Activated naive CD8-positive, alpha-beta T cell (primary cell): ENCODE measurements around the gene APOL1.
A peak's percentile ranks its signal among the peaks of the same experiment; 100 is the strongest.

Experiments
- H3K27ac Mint-ChIP-seq: one replicate; pipeline ENCODE4 v1.8.0; 2021; ENCODE audit warnings: mixed read lengths
- H3K27me3 Mint-ChIP-seq: one replicate; pipeline ENCODE4 v1.8.0; 2021; ENCODE audit warnings: mixed read lengths
- H3K36me3 Mint-ChIP-seq: one replicate; pipeline ENCODE4 v1.8.0; 2021; ENCODE audit warnings: mixed read lengths
- H3K4me1 Mint-ChIP-seq: one replicate; pipeline ENCODE4 v1.8.0; 2021; ENCODE audit warnings: low read depth, mixed read lengths
- H3K4me3 Mint-ChIP-seq: one replicate; pipeline ENCODE4 v1.8.0; 2021; ENCODE audit warnings: mild to moderate bottlenecking, mixed read lengths
- H3K9me3 Mint-ChIP-seq: one replicate; pipeline ENCODE4 v1.8.0; 2021; ENCODE audit warnings: low read depth, mixed read lengths

Gene APOL1

DNA sequence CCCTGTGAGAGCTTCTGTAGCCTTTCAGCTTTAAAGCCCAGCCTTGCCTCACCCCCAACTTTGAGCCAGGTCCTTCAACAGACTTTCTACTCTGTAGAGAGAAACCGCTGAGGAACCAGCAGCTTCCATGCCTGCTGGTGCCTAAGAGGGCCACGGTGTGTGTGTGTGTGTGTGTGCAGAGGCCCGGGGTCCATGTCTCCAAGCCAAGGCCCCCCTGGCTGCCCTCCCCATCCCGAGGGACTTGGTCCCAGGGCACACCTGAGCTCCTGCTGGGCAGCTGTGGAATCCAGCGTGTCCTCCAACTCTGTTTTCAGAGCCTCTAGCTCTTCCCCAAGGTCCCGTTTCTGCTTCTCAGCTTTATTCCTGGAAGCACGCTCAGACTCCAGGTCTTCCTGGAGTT is 42.3 kb downstream of the APOL1 start:
- Mint-ChIP-seq H3K9me3 (no peaks in the 10 kb centered on the region), H3K27me3 (no peaks in the 10 kb centered on the region), H3K36me3 (peaks cover 11% of the 10 kb centered on the region), H3K27ac (no peak overlapping the region), H3K4me1 (peaks cover 27% of the 10 kb centered on the region), H3K4me3 (no peak overlapping the region)

DNA sequence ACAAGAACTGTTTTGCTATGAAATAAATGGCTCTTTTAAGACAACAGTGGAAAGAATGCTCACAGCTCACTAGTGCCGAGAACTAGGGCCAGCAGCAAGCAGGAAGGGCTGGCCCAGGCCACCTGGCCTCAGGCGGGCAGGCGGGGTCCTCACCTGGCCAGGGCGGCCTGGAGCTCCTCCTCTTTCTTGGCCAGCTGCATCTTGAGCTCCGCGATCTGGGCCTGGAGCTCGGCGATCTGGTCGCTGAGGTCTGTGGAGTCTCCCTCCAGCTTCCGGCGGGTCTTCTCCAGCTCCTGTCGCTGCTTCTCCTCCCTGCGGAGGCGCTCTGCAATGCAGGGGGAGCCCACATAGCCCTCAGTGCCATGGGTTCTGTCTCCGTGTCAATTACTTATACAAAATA is 43.8 kb downstream of the APOL1 start:
- peaks cover 27% of the 10 kb centered on the region for H3K4me1 Mint-ChIP-seq
- H3K9me3 Mint-ChIP-seq, result no peaks in the 10 kb centered on the region
- no peaks in the 10 kb centered on the region for H3K27me3 Mint-ChIP-seq
- H3K36me3 Mint-ChIP-seq, result peaks cover 12% of the 10 kb centered on the region
- H3K27ac Mint-ChIP-seq, result peak overlapping the region; percentile 71
- H3K4me3 Mint-ChIP-seq, result no peak overlapping the region

DNA sequence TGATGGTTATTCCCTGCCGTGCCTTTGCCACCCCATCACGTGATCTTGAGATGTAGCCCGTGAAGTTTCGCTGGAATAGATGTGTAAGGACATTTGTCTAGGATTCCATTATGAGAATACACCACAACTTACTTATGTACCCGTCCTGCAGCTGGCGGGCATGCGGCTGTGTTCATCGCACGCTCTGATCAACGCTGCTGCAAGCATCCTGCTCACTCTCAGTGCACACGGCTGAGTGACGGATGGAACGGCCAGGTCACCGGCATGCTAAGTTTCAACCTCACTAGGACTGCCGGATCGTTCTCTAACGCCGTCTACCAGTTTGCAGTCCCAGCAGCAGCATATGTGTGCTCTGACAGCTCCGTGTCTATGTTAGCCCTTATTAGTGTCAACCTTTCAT is 44.6 kb downstream of the APOL1 start:
- Mint-ChIP-seq H3K27ac (peak overlapping the region; percentile 71), H3K4me3 (no peak overlapping the region), H3K4me1 (peaks cover 22% of the 10 kb centered on the region), H3K27me3 (no peaks in the 10 kb centered on the region), H3K36me3 (peaks cover 7% of the 10 kb centered on the region), H3K9me3 (no peaks in the 10 kb centered on the region)

DNA sequence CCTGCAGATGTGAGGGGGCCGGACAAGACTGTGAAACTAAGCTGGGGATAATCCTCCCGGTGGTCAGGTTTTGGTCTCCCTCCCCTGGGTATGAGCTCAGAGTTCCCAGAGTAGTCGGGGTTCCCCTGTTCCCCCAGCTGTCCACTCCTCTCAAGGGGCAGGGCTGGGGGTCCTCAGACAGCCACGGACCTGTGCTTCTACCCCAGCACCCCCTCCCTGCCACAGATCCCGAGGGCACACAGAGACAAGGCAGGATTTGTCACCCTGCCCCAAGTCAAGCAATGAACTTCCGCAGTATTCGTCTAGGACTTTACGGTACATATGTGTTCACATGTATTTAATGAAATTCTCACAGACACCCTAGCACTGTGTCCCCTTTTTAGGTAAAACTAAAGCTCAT is 45.2 kb downstream of the APOL1 start:
- Mint-ChIP-seq H3K27ac (no peak overlapping the region), H3K4me1 (peaks cover 18% of the 10 kb centered on the region), H3K9me3 (no peaks in the 10 kb centered on the region), H3K4me3 (no peak overlapping the region), H3K27me3 (no peaks in the 10 kb centered on the region), H3K36me3 (peaks cover 7% of the 10 kb centered on the region)

DNA sequence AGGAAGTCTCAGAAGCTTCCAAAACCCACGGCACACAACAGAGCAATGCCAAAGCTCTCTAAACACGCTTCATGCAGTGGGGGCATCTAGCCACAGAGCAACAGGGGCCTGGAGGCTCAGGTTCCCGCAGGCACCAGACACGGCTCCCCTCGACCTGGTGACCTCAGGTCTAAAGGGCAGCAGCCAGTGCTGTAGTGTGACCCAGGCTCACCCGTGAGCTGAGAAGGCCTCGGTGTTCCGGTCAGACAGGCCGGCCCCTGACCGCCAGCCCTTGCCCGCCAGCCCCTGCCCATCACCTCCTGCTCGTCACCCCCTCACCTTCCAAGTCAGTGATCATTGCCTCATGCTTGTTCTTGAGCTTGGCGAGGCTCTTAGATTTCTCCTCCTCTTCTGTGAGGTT is 45.7 kb downstream of the APOL1 start:
- H3K36me3 Mint-ChIP-seq, result peaks cover 7% of the 10 kb centered on the region
- H3K27ac Mint-ChIP-seq, result peak overlapping the region; percentile 28
- H3K9me3 Mint-ChIP-seq, result no peaks in the 10 kb centered on the region

DNA sequence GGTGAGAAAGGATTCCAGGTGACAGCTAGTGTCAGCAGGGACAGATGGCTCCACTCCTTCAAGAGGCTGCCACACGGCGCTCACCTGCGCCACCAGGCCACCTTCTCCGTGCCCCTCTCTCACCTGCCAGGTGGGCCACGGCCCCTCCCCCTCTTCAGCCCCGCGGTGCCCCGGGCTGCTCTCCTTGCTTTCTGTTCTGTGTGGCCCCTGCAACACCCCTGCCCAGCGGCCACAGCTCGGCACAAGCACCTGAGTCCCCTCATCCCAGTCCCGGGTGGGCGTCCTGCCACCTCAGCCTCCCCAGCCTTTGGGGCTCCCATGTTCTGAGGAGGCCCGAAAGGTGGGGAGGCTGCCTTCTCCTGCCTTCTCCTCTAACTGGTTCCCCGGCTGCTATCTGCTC is 46.4 kb downstream of the APOL1 start:
- Mint-ChIP-seq H3K27ac (peak overlapping the region; percentile 41), H3K27me3 (no peaks in the 10 kb centered on the region), H3K4me3 (no peak overlapping the region), H3K4me1 (peaks cover 15% of the 10 kb centered on the region), H3K9me3 (no peaks in the 10 kb centered on the region), H3K36me3 (peaks cover 6% of the 10 kb centered on the region)

More for the DNA sequence above, 45.7 kb downstream of the APOL1 start:
- no peak overlapping the region for H3K4me3 Mint-ChIP-seq
- H3K4me1 Mint-ChIP-seq, result peaks cover 16% of the 10 kb centered on the region
- H3K27me3 Mint-ChIP-seq, result no peaks in the 10 kb centered on the region

DNA sequence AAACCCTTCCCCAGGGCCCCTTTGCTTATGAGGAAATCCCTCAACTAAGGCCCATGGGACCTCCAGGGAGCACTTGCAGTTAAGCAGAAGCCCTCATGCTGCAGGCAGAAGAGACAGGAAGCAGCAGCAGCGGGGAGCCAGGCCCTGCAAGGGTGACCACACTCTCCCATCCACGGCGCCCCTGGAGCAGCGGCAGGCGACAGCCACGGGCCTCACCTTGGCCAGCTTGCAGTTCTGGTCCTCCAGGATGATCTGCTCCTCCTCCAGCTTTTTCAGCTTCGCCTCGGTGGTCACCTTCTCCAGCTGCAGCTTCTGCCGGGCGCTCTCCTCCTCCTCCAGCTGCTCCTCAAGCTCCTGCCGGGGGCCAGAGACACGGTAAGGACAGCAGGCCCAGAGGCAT is 47.0 kb downstream of the APOL1 start:
- peaks cover 4% of the 10 kb centered on the region for H3K36me3 Mint-ChIP-seq
- peaks cover 11% of the 10 kb centered on the region for H3K4me1 Mint-ChIP-seq
- no peak overlapping the region for H3K4me3 Mint-ChIP-seq
- H3K27ac Mint-ChIP-seq, result no peak overlapping the region
- H3K9me3 Mint-ChIP-seq, result no peaks in the 10 kb centered on the region
- H3K27me3 Mint-ChIP-seq, result no peaks in the 10 kb centered on the region

DNA sequence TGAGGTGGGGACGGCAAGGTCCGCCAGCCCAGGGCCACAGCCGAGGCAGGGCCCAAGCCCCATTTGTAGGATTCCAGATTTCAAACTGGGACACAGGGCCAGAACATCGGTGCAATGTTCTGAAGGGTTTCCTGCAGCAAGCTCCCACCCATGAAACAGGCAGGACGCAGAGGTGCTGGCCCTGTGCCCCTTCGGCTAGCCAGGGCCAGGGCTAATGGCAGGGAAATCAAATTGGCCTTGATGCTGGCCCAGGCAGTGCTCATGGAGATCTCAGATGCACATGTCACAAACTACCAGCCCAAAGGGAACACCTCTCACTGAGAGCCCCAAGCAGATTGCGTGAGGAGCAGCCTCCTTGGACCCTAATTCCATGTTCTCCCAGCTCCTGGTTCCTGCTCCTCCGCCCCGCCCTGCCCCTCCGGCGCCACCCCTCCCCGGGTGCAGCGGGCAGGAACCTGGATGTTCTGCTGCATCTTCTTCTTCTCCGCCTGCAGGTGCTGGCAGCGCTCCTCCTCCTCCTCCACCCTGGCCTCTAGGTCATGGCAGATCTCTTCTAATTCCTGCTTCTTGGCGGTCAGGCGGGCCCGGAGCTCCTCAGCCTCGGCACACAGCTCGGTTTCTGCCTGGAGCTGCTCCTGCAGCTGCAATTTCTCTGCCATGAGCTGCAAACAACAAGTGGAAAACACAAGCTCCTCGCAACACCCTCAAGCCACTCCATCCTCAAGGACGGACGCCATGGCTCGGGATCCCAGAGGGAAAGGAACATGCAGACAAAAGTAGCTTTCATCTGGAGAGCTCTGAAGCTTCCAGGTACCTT is 47.7 kb downstream of the APOL1 start:
- peak overlapping the region; percentile 46 for H3K27ac Mint-ChIP-seq
- no peaks in the 10 kb centered on the region for H3K9me3 Mint-ChIP-seq
- no peaks in the 10 kb centered on the region for H3K27me3 Mint-ChIP-seq
- peaks cover 9% of the 10 kb centered on the region for H3K4me1 Mint-ChIP-seq
- H3K4me3 Mint-ChIP-seq, result no peak overlapping the region
- peaks cover 4% of the 10 kb centered on the region for H3K36me3 Mint-ChIP-seq

DNA sequence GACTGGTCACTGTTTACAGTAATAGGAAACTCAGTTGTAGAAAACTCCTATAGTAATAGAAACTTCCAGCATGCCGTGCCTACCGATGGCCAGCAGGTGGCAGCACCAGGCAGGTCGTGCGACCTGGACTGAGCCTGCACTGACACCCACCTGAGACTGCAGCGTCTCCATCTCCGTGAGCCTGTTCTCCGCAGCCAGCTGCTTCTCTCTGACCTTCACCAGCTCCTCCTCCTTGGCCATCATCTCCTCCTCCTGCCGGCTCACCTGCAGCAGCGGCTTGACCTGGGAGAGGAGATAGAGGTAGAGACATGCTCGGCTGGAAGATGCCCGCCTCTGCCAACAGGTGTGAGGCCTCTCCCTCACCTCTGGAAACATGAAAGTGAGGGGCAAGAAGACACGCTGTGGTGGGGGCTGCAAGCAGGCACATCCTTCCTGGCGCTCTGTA is 48.5 kb downstream of the APOL1 start:
- Mint-ChIP-seq H3K4me3 (no peak overlapping the region), H3K4me1 (peaks cover 9% of the 10 kb centered on the region), H3K9me3 (no peaks in the 10 kb centered on the region), H3K36me3 (peaks cover 4% of the 10 kb centered on the region), H3K27me3 (no peaks in the 10 kb centered on the region), H3K27ac (peak overlapping the region; percentile 68)

DNA sequence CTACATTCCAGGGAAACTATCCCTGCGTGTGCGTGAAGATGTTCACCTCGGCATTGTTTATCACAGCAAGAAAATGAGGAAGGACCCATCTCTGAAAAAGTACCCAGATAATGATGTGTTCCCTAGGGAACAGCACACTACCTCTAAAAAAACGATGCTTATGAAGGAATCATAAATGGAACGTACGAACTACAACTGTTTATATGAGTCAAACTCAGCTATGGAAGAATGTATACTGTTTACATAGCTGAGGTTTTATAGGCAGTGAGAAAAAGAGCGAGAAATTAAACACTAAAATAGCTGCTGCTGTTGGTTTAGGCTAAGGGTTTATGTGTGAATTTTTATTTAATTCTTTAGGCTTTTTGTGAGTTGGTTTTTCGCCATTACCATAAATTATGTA is 48.9 kb downstream of the APOL1 start:
- no peak overlapping the region for H3K4me3 Mint-ChIP-seq
- H3K36me3 Mint-ChIP-seq, result peaks cover 4% of the 10 kb centered on the region
- H3K27me3 Mint-ChIP-seq, result no peaks in the 10 kb centered on the region
- peaks cover 9% of the 10 kb centered on the region for H3K4me1 Mint-ChIP-seq
- H3K27ac Mint-ChIP-seq, result peak overlapping the region; percentile 68
- H3K9me3 Mint-ChIP-seq, result no peaks in the 10 kb centered on the region

DNA sequence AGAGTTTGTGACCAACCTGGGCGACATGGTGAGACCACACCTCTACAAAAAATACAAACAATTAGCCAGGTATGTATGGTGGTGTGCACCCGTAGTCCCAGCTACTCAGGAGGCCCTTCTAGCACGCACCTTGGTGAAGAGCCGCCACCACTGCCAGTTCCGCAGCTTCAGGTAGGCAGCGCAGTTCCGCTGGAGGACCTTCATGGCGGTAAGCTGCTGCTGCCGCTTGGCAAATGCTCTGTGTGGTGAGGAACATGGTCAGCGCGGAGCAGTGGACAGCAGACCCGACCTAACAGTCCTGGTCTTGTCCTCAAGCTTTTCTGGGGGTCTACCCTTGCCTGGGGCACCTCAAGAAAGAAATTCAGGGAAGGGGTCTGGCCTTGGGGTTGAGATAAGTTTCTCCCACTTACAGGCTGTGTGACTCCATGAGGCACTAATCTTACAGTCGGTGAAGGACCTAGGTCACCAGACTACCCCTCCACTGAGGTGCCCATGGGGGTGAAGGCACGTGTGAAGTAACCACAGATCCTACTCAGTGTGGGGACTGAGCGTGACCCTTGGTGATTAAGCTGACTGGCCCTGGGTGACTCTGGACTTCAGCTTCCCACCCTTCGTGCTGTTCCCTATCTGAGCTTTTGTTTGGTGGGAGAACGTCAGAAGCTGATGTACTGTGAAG is 49.6 kb downstream of the APOL1 start:
- Mint-ChIP-seq H3K4me3 (no peak overlapping the region), H3K27me3 (no peaks in the 10 kb centered on the region), H3K4me1 (peaks cover 9% of the 10 kb centered on the region), H3K36me3 (peaks cover 2% of the 10 kb centered on the region), H3K27ac (peak overlapping the region; percentile 28), H3K9me3 (no peaks in the 10 kb centered on the region)

DNA sequence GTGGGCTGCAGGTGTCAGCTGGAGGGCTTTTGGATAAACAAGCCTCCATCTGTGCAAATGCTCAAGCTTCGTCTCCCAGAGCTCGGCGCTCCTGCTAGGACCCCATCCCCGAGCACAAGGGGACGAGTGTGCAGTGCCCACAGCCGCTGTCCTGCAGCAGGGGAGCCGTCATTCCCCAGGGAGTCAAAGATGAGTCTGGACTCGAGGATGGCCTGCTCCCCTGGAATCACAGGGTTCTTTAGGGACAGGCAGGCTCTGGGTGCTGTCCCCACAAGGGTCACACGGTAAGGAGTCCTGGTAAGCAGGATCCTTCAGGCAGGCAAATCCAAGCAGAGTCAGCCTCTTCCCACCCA is 50.2 kb downstream of the APOL1 start:
- no peaks in the 10 kb centered on the region for H3K9me3 Mint-ChIP-seq
- H3K36me3 Mint-ChIP-seq, result peaks cover 2% of the 10 kb centered on the region
- no peaks in the 10 kb centered on the region for H3K27me3 Mint-ChIP-seq
- no peak overlapping the region for H3K27ac Mint-ChIP-seq
- H3K4me1 Mint-ChIP-seq, result peaks cover 9% of the 10 kb centered on the region
- H3K4me3 Mint-ChIP-seq, result no peak overlapping the region

DNA sequence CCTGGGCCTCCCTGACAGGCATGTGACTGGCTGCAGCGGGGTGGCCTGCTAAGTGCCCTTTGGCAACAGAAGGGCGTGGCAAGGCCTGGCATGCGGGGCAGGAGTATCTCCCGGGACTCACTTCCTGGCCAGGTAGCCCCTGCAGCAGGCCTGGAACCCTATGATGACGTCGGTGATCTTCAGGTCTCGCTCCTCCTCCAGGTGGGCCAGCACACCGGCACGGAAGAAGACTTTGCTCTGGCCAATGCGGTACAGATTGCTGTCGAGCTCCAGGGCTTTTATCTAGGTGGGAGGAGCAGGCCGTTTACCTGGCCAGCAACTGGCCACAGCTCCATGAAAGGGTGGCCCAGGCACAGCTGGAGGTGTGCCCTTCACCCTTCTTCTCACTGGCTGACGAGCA is 50.9 kb downstream of the APOL1 start:
- Mint-ChIP-seq H3K27ac (no peak overlapping the region), H3K9me3 (no peaks in the 10 kb centered on the region), H3K36me3 (peaks cover 2% of the 10 kb centered on the region), H3K27me3 (no peaks in the 10 kb centered on the region), H3K4me3 (no peak overlapping the region), H3K4me1 (peaks cover 9% of the 10 kb centered on the region)

DNA sequence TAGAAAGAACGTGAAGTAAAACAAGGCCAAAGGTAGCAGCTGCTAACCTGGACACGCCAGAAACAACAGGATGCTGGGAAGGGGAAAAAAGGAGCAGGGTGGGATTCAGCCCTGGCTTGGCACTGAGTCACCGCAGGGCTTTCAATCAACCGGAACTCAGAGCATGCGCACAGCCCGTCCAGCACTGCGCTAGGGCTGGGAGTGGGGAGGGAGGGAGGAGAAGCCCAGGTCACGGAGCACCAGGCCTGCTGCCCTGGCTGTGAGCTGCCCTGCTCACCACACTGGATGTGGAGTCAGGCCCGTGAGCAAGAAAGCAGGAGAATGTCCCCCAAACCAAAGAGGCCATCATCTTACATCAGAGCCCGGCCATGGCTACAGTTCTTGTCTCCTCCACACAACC is 51.5 kb downstream of the APOL1 start:
- Mint-ChIP-seq H3K4me1 (peaks cover 9% of the 10 kb centered on the region), H3K36me3 (peaks cover 2% of the 10 kb centered on the region), H3K4me3 (no peak overlapping the region), H3K27ac (peak overlapping the region; percentile 41), H3K27me3 (no peaks in the 10 kb centered on the region), H3K9me3 (no peaks in the 10 kb centered on the region)

DNA sequence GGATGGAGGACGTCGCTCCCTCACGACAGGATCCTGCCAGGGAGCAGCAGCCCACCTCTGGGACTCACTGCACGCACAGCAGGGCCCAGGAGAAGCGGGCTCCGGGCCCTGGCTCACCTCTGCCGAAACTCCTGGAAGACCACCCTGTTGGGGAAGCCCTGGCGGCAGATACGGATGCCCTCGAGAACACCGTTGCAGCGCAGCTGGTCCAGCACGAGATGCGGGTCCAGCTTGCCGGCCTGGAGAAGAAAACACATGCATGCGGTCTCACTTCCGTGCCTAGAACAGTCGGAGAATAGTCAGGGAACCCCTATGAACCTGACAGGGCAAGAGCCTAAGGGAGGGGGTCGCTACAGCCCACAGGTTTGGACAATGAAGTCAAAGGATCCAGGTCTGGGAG is 52.9 kb downstream of the APOL1 start:
- H3K9me3 Mint-ChIP-seq, result no peaks in the 10 kb centered on the region
- H3K4me1 Mint-ChIP-seq, result peaks cover 9% of the 10 kb centered on the region
- H3K4me3 Mint-ChIP-seq, result no peak overlapping the region
- H3K27ac Mint-ChIP-seq, result peak overlapping the region; percentile 61
- peaks cover 1% of the 10 kb centered on the region for H3K36me3 Mint-ChIP-seq
- no peaks in the 10 kb centered on the region for H3K27me3 Mint-ChIP-seq

DNA sequence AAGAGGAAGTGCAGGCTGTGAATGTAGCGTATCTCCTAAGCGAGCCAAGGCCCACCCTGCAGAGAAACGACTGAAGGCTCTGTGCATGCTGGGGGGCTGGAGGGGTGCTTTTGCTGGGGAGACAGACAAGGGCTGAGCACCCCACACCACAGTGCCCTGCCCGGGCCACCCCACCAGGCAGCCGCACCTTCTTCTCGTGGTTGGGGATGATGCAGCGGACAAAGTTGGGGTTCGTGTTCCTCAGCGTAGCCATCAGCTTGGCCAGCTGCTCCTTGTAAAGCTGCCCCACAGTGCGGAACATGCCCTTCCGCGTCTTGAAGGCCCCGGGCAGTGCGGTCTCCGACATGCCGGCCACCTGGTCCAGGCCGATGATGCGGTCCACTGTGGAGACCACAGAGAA is 53.3 kb downstream of the APOL1 start:
- H3K27ac Mint-ChIP-seq, result no peak overlapping the region
- H3K4me1 Mint-ChIP-seq, result peaks cover 9% of the 10 kb centered on the region
- H3K9me3 Mint-ChIP-seq, result no peaks in the 10 kb centered on the region
- H3K27me3 Mint-ChIP-seq, result no peaks in the 10 kb centered on the region
- H3K36me3 Mint-ChIP-seq, result no peaks in the 10 kb centered on the region
- H3K4me3 Mint-ChIP-seq, result no peak overlapping the region
